GM18508 (cell line): ENCODE measurements around the gene C11orf91.
"Not testable (repeated sequence)": the region's sequence is repeated elsewhere in the genome, so short reads cannot be mapped to it uniquely, and the experiment has no call there.

Experiments used
- ATAC-seq: cut with Tn5 transposase; IDR thresholded peaks from one replicate; pipeline ENCODE4 v1.9.1; 2021; ENCODE audit warnings: moderate number of reproducible peaks; ENCODE audit not compliant: insufficient read depth, unreplicated experiment

Gene C11orf91

DNA sequence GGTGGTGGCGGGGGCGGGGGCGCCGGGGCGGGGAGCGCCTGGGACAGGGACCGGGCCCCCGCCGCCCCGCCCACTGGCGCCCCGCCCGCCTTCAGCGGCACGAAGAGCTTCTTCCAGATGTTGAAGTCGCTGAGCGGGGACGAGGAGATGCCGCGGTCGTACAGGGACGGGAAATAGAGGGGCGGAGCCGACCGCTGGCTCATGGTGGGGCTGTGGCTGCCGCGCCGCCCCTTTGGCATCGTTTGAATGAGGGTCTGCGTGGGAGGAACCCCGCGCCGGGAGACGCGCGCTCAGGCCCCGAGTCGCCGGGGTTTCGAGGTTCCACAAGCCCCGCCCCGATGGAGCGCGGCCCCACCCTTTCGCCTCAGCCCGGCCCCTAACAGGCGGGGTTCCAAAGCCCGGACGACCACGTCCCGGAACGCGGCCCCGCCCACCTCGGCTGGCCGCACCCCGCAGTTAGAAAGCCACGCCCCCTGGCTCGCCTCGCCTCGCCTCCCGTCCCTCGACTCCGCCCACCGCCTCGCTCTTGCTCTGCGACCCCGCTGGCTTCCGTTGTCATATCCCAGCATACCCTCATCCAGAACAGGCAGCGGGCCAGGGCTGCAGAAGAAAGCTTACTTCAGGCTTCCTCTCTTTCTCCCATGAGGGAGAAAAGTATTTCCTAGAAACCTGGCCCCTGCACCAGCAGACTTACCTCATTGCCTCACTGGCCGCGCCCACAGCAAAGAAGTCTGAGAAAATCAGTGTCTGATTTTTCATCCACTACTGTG lies at the start of gene C11orf91:
Gene C11orf91 (minus strand): TSS at position 325 of the 770 bp plus-strand sequence. CDS start 86 bp downstream, at position 239.
- ATAC-seq = peak; percentile 67

DNA sequence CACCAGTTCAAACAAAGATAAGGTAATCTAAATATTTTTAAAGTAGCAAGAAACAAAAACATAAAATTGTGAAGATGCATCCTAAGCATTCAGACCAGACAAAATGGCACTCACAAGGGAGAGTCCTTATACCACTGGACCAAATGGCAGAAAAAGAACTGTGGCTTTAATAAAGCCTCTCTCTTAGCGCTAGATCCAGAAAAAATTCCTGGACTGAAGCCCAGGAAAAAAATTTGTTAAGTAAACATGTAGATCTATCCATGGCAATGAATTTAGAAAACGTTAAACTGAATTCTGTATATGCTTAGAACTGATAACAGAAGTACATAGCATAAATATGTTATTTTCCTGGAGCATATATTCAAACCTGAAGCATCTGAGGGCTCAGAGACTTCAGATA lies 47.4 kb upstream of the C11orf91 start:
- ATAC-seq = no peak

- ATAC-seq = no peak
These were observed 42.7 kb upstream of the C11orf91 start for GRCh38 chr11:33743291-33743690.

- no peak for ATAC-seq
These were observed 41.7 kb upstream of the C11orf91 start for GRCh38 chr11:33742249-33742851.

DNA sequence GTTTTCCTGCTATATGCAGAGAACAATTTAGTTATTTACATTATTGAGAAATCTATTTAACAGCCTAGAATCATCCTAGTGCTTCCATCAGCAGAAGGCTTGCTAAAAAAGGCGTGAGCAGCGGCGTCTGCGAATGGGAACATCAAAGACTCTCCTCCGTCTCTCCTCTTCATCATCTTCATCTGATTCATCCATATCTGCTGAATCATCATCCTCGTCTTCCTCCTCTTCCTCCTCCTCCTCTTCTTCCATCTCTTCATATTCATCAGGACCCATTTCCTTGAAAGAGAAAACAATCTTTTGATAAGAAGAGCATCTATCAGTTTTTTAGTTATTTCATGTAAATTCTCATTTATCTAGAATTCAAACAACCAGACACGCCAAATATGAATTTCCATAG lies 41.2 kb upstream of the C11orf91 start:
- no peak for ATAC-seq

DNA sequence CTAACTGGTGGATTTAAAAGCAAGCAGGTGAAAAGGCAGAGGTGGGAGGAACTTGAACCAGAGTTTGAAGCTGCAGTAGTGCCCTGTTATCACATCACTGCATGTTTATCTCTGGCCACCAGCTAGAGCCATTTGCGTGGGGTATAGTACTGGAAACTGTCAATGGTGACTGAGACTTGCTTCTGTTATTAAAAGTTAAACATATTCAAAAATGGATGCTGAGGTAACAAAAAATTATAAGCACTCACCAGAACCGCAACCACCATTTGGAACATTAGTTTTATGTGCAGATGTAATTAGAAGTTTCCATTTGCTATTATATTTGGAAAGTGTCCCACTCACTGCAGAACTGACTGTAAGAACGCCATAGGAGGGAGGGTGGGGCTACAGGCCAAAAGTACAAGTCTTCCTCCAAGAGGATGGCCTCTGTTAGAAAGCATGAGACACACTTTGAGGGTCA lies 36.8 kb upstream of the C11orf91 start:
- ATAC-seq = no peak

DNA sequence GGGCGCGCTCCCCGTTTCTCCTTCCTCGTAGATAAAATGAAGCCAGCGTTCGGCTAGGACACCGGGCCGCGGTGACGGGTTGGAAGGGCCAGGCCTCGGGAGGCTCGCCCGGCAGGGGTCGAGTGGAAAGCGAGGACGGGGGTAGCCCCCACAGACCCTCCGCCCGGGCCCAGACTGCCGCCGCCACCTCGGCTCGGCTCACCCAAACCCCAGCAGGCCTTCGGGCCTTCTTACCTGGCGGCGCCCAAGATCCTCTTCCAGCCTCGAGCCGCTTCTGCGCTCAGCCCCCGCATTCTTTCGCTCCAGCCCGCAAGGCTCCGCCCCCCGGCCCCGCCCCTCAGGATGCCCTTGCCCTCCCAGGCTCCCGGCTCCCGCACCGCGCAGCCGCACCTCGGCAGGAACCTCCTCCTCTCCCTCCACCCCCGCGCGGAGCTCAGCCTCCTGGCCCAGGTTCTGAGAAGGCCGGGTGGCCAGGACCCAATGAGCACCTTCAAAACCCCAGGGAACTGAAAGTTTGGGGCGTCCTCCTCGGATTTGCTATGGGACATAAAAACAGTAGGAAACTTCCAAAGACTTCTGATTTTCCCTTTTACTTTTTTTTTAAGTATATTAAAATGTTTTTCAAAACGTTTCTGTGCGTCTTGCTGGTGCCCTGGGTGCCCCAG lies 35.7 kb upstream of the C11orf91 start, which contains the start of gene CD59:
Gene CD59 (minus strand): TSS at position 276 of the 665 bp plus-strand sequence. CDS start 13,978 bp downstream, outside the sequence.
- ATAC-seq = peak; percentile 24

GRCh38 chr11:33735271-33736147 lies 34.9 kb upstream of the C11orf91 start:
- peak; percentile 49 for ATAC-seq

GRCh38 chr11:33734441-33735270 lies 34.0 kb upstream of the C11orf91 start:
- ATAC-seq = no peak

DNA sequence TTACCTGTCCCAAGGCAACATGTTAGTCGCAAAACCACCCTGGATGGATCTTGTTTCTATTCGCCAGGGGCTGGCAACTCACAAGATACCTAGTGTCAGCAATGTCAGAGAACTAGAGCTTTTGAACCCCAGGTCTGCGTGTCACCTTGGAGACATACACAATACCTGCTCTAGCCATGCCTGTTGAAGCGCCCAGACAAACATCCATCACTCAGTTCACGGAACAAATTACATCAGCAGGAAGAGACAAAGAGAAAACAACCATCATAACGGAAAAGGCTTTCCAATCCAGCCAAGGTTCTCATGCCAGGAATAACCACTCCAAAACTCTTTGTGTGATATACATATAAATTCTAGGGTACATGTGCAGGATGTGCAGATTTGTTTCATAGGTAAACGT lies 33.4 kb upstream of the C11orf91 start:
- no peak for ATAC-seq

DNA sequence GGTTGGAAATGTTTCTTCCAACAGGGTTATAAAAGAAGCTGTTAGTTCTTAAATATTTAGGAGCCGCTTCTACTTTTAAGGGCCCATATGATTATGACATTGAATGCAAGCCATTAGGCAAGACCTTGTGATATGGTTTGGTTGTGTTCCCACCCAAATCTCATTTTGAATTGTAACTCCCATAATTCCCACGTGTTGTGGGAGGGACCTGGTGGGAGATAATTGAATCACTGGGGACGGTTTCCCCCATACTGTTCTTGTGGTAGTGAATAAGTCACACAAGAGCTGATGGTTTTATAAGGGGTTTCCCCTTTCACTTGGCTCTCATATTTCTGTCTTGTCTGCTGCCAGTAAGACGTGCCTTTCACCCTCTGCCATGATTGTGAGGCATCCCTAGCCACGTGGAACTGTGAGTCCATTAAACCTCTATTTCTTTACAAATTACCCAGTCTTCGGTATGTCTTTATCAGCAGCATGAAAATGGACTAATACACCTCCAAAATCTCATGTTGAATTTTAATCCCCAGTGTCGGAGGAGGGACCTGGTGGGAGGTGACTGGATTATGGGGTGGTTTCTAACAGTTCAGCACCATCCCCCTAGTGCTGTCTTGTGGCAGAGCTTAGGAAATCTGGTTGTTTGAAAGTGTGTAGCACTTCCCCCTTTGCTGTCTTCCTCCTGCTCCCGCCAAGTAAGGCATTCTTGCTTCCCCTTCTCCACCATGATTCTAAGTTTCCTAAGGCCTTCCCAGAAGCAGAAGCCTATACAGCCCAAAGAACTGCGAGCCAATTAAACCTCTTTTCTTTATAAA lies 31.3 kb upstream of the C11orf91 start:
- no peak for ATAC-seq

DNA sequence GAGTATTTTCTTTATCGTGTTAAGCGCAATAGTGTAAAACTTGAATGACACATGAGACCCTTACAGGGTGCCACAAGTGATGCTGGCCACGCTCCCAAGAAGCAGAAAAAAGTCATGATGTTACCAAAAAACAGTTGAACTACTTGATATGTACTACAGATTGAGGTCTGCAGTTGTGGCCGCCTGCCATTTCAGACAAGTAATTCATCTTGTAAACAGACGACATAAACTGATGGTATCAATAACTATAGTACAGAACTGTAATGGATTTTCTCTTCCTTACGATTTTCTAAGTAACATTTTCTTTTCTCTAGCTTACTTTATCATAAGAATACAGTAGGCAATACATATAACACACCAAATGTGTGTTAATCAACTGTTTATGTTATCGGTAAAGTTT lies 30.1 kb upstream of the C11orf91 start:
- no peak for ATAC-seq

- not testable (repeated sequence) for ATAC-seq
These were observed 28.5 kb upstream of the C11orf91 start for GRCh38 chr11:33729072-33729664.

DNA sequence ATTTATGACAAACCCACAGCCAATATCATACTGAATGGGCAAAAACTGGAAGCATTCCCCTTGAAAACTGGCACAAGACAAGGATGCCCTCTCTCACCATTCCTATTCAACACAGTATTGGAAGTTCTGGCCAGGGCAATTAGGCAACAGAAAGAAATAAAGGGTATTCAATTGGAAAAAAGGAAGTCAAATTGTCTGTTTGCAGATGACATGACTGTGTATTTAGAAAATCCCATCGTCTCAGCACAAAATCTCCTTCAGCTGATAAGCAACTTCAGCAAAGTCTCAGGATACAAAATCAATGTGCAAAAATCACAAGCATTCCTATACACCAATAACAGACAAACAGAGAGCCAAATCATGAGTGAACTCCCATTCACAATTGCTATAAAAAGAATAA lies 26.9 kb upstream of the C11orf91 start:
- not testable (repeated sequence) for ATAC-seq

- no peak for ATAC-seq
These were observed 24.9 kb upstream of the C11orf91 start for GRCh38 chr11:33725496-33725895.

GRCh38 chr11:33724644-33725035 lies 24.0 kb upstream of the C11orf91 start:
- no peak for ATAC-seq

DNA sequence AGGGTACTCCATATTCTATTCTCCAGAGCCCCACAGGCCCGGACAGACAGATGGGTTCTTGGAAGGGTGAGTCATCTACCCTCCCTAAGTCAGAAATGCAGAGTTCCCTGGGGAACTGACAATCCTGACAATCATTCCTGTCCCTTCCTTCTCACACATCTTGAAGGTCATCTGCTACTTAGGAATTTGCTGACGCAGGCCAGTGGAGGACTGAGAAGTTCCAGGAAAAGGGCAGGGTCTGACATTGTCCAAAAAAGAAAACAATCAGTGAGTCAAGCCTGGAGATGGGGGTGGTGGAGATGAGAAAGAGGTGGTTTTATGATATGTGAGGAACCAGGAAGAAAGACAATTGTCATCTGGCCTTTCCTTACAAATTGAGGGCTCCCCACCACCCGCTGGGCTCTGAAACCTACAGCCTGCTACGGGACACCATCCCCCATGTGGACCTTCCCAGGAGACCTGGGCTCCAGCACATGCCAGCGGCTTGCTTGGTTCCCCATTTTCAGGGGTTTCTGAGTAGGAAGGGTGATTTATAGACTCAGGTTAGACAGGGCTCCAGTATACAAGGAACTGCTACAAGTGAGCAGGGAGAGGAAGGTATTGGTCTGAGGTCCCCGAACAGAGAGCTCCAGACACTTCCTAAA lies 22.7 kb upstream of the C11orf91 start:
- no peak for ATAC-seq
